HL-60/S4 treated with retinoic acid at 250 ng/mL for 4 days and 3 days (cell line): ENCODE measurements around the gene EPHA2.

ENCODE experiments used
- in situ Hi-C: fragments of 300-500 bp; cut with MboI; formaldehyde crosslinking; loops from 2 replicates; pipeline ENCODE4 v1.7.0; 2022; ENCODE audit warnings: low sequenced_read_pairs

The EPHA2 gene

DNA sequence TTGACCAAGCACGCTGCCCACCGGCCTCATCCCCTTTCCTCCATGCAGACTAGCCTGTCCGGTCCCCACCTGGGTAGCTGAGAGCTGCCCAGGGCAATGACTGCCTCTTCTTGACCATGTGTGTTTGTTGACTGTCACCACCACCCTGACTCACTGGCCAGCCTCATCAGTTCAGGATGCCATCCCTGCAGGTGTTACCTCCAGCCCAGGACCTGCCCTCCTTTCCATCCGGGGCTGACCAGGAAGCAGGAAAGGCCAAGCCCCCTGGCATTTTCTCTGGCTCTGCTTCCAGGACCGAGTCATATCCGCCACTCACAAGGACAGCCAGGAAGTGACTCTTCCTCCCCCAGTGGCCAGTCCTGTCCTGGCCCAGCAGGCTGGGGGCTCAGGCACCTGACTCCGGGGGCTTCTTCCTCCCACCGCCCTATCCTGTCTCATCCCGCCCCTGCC lies 17.1 kb downstream of the EPHA2 start:
- in situ Hi-C loops: no loop called here

DNA sequence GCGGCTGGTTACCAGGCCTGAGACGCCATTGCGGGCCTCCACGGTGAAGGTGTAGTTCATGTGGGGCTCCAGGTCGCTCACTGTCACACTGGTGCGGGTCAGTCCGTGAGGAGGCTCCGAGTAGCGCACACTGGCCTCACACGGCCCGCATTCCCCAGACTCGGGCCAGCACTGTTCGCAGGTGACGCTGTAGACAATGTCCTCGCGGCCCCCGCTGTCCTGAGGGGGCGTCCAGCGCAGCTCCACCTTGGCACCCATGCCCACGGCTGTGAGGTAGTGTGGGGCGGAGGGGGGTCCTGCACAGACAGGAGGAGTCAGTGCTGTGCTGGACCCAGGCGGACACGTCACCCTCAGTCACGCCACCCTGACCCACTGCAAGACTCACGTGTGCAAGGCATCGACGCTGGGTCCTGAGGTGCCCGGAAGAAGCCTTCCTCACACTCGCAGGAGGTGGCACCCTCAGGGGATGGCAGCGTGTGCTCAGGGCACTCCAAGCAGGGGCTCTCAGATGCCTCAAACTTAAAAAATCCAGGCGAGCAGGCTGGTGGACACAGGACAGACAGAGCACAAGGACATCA lies 17.9 kb downstream of the EPHA2 start:
- in situ Hi-C loops: no loop called here

DNA sequence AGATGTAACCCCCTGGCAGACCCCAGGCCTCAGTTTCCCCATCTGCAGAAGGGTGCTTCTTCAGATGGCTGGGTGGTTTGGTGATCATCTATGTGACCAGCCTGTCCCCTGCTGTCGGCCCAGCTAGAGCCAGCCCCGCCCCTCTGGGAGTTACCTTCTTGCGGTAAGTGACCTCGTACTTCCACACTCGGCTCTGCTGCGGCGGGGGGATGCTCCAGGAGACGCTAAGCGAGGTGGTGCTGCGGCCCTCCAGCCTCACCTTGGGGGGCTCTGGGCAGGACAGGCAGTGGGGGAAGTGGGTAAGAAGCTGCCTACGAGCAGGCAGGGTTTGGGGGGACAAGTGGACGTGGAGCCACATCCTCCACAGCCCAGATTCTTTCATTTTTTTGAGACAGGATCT lies 20.4 kb downstream of the EPHA2 start:
- in situ Hi-C loops: no loop called here

DNA sequence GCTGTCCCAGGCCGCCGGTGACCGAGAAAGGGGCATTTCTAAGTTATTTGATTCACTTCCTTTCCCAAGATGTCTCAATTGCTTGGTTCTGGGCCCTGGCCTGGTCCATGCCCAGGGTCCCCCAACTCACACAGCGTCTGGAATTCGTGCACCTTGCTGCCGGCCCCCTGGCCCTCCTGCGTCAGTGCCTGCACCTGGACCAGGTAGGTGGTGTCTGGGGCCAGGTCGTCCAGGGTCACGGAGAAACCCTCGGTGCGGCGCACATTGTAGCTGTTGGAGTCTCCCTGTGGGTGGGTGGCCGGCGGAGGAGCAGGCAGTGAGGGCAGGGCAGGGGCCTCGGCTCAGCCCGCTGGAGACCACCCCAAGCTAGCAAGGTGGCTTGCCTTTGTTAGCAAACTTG lies 21.0 kb downstream of the EPHA2 start:
- in situ Hi-C loops: no loop called here

DNA sequence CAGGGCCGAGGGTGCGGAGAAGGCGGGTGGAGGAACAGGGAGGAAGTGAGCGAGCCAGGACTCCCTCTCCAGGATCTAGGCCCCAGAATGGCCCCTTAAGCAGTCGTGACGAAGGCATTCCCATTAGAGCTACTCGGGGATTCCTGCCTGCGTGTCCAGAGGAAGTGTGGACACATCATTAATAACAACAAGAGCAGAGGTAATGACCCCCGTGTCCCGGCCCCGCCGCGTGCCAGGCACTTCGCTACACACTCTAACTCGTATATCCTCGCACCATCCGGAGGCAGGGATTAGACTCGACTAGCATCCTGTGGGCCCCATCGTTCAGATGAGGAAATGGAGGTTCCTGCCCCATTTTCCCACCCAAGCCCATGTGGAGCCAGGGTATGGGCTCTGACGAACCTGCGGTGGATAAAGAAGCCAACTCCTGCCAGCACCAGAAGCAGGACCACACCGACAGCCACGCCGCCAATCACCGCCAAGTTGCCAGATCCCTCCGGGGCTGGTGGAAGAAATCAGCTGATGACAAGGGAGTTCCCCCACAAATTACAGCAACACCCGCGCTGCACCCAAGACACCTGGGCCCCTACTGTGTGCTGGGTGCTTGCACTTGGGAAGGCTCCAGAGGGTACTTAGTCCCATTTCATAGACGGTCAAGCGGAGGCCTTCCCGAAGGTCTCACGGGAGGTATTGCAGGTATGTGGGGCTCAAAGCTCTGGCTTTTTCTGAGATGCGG lies 21.6 kb downstream of the EPHA2 start:
- in situ Hi-C loops: no loop called here

DNA sequence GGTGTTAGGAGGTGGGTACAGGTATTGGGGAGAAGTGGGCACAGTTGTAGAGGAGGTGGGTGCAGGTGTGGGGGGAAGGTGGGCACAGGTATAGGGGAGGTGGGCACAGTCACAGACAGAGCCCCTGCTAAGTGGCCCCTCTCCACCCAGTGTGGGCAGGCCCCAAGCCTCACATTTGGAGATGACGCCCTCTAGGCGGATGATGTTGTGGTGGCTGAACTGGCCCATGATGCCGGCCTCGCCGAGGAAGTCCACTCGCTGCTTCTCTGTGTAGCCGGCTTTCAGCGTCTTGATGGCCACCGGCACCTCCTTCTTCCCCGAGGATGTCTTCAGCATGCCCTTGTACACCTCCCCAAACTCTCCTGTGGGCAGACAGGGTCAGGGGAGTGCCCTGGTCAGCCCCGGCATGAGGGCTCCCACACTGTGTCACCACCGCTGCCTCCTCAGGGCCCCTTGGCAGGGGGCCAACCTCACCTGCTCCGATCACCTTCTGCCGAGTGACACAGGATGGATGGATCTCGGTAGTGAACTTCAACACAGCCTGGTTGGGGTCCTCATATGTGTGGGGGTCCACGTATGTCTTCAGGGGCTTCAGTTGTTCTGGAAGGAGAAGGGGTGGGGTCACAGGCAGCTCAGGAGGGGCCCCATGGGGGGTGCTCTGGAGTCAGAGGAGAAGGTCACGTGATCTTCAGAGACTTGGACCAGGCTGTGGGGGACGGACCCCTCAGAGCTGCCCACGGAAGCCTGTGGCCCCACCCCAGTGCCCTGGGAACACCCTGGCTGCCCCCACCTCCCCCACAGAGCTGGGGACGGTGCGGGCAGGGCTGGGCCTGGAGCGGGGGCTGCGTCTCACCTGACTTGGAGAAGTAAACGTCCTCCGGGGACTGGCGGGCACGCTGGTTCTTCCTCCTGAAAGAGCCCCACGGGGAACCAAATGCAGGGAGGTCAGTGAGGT lies 22.6 kb downstream of the EPHA2 start:
- in situ Hi-C loops: no loop called here

DNA sequence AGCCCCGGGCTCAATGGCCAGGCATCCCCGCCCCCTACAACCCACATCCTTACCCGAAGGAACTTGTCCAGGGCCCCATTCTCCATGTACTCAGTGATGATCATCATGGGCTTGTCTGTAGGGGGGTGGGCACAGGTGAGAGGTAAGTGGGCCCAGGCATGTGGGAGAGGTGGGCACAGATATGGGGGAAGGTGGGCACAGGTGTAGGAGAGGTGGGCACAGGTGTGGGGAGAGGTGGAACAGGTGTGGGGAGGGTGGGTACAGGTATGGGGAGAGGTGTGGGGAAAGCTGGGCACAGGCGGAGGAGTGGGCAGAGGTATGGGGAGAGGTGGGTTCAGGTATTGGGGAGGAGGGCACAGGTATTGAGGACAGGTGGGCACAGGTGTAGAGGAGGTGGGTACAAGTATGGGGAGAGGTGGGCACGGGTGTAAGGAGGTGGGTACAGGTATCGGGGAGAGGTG lies 23.5 kb downstream of the EPHA2 start:
- in situ Hi-C loops: no loop called here

DNA sequence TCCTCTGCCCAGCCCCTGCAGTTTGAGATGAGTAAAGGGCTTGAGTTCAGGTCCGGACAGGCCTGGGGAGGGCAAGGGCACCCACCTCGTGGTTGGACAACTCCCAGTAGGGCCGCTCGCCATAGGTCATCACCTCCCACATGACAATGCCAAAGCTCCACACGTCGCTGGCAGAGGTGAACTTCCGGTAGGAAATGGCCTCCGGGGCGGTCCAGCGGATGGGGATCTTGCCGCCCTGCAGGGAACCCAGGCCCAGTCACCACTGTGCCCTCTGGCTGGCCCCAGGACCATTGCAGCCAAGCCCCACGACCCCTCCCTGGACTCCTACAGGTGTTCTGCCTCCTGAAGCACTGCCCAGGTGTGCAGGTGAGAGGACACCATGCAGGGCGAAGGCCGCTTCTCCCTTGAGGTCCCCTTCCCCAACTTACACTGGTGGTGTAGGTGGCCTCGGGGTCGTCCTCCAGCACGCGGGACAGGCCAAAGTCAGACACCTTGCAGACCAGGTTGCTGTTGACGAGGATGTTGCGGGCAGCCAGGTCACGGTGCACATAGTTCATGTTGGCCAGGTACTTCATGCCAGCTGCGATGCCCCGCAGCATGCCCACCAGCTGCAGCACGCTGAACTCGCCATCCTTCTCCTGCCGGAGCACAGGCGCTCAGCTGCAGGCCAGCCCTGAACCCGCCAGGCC lies 24.1 kb downstream of the EPHA2 start:
- in situ Hi-C loops: no loop called here

DNA sequence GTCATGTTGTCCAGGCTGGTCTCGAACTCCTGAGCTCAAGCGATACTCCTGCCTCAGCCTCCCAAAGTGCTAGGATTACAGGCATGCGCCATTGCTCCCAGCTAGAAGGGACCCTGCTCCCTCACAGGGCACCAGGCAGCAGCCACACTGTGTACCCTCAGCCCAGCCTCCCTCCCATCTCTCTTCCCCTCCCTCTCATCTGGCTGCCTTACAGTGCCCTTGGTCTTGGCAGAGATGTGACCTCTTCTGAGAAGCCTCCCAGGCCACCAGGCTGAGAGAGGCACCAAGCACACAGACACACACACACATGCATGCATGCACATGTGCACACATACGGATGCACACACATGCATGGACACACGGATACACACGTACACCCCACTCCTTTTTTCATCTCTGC lies 25.0 kb downstream of the EPHA2 start:
- in situ Hi-C loops: no loop called here

DNA sequence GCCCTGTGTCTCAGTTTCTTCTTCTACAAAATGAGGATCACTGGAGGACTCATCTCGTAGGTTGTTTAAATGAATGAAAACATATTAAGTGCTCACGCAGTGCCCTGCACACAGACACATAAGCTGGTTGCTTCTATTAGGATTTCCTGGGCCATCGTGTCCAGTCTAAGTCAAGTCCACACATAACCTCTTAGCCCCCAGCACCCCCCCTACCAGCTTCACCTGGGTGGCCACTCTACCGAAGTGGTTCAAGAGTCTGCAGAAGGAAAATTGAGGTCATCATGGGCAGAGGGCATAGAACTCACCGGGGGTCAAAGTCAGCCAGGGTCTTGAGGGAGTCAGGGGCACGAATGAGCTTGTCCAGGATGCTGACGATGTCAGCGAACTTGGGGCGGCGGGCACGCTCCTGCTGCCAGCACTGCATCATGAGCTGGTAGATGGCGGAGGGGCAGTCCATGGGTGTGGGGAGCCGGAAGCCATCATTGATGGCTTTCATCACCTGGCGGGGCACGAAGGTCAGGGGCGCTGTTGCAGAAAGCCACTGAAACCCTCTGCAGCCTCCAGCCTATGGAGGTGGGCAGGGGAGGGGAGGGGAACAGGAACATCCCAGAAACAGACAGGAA lies 25.8 kb downstream of the EPHA2 start:
- in situ Hi-C loops: no loop called here

DNA sequence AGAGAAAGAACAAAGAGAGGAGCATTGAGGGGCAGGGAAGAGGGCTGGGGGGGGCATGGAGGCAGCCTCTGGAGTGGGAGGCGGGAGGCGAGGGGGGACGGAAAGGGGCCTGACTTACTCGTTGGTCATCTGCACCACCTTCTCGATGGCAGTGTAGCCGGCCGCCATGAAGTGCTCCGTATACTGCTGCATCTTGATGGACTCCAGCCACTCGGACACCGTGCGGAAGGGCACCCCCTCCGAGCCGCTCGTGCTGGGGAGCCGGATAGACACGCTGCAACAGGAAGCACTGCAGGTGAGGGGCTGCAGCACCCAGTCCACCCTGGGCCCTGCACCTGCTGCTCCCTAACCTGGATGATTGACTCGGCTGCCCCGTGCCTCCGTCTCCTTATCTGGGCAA lies 26.6 kb downstream of the EPHA2 start:
- in situ Hi-C loops: no loop called here

DNA sequence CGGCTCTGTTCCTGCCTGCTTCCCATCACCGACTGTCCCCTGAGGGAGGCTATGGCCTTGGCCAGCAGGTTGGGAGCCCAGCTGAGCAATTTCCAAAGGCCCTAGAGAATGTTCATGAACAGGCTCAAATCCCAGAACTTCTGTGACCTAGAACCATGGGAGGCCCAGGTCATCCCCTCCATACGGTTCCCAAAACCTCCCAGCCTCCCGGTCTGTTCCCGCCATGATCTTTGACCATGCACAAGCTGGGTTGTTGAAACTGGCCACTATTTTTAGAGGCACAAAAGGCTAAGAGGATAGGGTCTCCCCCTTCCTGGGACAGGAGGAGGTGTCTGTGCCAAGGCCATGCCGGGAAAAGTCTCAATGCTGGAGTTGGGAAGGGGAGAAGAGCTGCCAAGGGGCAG lies 27.5 kb downstream of the EPHA2 start:
- in situ Hi-C loops: no loop called here

DNA sequence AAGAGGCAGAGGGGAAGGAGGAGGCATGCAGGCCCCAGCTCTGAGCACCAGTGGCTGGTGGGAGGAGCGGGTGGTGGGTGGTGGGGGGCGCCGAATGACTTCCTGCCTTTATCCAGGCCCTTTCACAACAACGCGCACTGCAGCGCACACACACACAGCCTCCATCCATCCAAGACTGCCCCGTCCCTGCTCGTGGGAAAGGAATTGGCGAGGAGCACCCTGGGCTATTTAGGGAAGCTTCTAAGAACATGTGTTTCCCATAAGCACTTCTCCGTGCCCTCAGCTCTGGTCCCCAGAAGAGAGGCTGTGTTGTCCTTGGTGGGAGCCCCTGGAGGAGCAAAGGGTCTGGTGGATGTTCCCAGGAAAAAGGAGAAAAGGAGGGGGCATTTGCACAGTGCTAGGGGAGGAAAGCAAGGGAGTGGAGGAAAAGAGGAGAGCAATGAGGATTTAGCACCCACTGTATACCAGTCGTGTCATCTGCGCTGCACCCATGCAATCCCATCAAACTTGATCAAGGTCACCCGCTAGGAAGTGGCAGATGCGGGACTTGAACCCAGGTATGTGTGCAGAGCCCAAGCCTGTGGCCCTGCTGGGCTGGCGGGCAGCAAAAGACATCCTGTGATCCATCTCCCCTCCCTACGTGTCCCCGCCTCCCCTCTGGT lies 28.1 kb downstream of the EPHA2 start:
- in situ Hi-C loops: no loop called here

DNA sequence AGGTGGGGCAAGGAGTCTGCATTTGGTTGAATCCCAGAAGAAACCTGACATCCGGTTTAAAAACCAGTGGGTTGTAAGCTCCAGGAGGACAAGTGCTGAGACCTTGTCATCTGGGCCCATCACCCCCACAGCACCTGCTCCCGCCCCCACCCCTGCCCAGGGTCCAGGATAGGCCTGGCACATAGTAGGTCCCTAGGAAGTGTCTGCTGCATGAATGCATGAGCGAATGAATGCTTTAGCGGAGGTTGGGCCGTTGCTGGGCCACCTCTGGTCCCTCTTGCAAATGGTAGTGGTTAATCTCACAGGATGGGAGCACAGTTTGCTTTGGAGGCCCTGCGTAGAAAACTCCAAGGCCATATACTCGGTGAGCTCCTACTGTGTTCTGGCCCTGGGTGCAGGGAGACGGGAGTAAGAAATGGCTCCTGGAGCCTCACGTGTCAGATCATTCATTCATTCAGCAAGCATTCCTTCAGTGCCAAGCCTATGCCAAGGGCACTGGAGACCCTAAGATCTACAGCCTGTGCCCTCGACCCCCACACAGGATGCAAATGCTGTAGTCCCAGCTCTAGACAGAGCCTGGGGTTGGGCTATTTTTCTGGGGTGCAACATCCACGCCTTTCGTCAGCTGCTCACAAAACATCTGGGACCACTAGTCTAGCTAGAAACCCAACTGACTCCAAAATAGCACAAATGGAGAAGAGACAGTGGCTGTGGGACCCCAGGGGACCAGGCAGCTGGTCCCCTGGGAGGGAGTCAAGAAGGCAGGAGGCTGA lies 28.9 kb downstream of the EPHA2 start:
- in situ Hi-C loops: no loop called here

DNA sequence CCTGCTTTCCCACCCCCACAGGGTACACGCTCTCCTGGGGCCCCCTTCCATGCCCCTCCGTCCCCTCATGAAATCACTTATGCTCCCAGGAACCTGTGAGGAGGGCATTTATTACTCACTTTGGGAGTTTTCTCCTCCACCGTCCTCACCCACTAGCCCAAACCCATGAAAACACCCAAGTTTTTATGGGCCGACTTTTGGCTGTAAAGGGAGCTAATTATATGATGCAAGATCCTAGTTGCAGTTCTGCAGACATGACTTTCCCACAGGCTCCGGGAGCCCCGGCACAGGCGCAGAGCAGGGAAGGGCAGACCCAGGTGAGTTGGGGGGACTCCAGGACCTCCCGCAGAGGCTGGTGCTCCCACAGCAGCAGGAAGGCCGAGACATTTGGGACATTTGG lies 29.7 kb downstream of the EPHA2 start:
- in situ Hi-C loops: no loop called here

DNA sequence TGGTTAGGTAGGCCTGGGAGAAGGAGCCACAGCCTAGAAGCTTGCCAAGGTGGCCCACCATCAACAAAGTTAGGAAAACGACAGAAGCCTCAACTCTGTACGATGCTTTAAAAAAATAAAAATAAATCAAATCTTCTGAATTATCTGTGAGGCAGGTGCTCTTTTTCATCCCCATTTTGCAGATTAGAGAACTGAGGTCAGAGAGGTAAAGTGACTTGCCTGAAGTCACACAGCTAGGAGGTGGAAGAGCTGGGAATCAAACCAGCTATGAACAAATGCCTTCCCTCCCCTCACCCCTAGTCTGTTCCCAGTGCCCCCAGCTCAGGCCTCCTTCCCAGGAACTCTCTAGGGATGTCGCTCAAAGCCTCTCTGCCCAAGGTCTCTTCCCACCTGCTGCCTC lies 30.4 kb downstream of the EPHA2 start:
- in situ Hi-C loops: no loop called here

DNA sequence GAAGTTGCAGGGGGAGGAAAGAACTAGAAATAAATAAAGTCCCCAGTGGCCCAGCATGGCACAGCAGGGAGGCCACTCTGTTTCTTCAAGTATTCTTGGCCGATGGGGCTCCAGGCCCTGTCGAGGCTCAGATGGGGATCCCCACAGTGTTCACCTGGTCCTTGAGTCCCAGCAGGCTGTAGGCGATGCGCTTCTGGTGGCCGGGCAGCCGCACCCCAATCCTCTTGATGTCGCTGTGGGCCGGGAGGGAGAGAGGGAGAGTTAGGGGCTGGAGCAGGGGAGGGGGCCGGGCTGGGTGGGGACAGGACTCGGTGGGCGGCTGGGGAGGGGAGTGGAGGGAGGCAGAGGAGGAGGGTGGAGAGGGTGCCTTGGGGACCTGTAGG lies 30.8 kb downstream of the EPHA2 start:
- in situ Hi-C loops: no loop called here

DNA sequence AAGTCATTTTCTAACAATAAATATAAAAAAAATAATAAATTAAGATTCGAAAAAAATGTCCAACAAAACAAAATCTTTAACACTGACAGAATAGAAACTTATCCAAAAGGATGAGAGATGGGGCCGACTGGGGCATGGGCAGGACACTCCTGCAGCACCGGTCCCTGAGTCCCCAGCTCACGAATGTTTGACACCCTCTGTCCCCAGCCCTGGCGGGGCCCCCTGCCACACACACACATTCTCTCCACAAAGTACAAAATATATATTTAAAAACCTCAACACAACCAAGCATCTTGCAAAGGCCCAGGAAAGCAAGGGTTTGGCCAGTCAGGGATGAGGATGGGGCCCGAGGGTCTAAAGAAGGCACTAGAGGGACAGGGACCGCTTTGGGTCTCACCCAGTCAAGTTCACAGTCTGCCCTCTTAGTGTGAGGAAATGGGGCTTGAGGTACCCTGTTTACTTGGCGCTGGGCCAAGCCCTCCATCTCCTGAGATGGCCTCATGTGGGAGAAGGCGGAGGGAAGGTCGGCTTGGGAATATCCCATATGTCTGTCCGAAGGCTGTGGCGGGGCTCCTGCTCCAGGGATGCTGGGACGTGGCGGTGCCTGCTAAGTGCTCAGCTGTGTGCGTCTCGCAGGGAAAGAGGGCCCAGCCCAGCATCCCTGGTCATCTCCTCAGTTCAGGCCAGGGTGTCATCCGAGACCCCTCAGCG lies 31.3 kb downstream of the EPHA2 start:
- in situ Hi-C loops: no loop called here

DNA sequence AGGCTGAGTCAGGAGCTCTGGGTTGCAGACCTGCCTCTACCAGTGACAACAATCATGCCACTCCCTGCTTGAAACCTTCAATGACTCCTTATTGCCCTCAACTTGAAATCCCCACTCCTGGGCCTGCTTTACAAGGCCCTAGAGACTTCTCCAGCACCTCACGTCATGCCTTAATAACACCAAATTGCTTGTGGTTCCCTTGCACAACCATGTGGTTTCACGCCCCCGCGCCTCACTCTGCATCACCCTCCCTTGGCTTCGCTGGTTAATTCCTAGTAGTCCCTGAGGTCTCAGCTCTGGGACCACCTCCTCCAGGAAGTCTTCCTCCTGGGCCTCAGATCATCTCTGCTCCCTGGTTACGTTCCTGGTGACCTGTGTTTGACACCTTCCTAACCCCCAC lies 33.0 kb downstream of the EPHA2 start:
- in situ Hi-C loops: no loop called here
